Upper lobe of left lung (tissue), 4 donors: ENCODE results near the gene CTSZ.

Source experiments
- CTCF ChIP-seq, 6 experiments: fragments of 450-650 bp in 4 of 6; fragments of 200-600 bp in 2 of 6; sonication (generic) in 2 of 6; IDR thresholded peaks; one replicate each; pipeline ENCODE4 v1.5.1; 2016 to 2019; ENCODE audit warnings: antibody characterized with exemption in 6 of 6
- EP300 ChIP-seq, 4 donors: sonication (generic); formaldehyde crosslinking; IDR thresholded peaks; one replicate each; pipeline ENCODE4 v1.5.1; 2017; ENCODE audit warnings: antibody characterized with exemption in 4 of 4, control low read depth in 2 of 4
- POLR2A ChIP-seq, 4 donors: fragments of 450-650 bp; IDR thresholded peaks; one replicate each; pipeline ENCODE4 v1.5.1; 2016 to 2017; ENCODE audit warnings: antibody characterized with exemption in 4 of 4, mild to moderate bottlenecking in 2 of 4

- no peak for TF ChIP-seq CTCF (IDR thresholded peaks at IDR 0.05)
- no peak for TF ChIP-seq POLR2A (IDR thresholded peaks at IDR 0.05)
- TF ChIP-seq EP300 (IDR thresholded peaks at IDR 0.05), result no peak
Measured at GRCh38 chr20:58975353-58975752, 31.7 kb downstream of the CTSZ start.
